ENCODE results near the gene GPR83. TPM values are rescaled to one million over a fixed set of nuclear protein-coding genes. Genes with fewer than 3 reads are reported as not detected.

Gene GPR83
- total RNA-seq, 2 experiments from 2014 or later: not detected

DNA sequence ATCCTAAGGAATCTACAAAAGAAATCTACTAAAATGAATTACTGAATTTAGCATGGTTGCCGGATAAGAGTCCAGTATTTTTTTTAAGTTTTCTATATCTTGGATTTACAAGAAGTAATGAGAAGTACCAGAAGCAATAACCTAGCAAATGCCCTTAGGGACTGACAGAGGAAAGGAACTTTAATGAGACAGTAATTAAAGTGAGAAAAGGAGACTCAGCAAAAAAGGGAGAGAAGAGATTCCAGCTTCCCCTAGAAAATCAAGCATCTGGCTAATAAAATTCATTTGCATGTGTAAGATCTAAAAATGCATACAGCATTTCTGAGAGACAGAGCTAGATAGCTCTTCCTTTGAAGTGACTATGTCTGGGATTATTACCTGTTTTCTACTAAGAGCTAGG is 57.7 kb downstream of the GPR83 start:
- peaks cover 3% of the 10 kb centered on the region for H3K27me3 Mint-ChIP-seq (ENCODE audit: low read depth)
- H3K4me3 Mint-ChIP-seq: no peak overlapping the region
- H3K36me3 Mint-ChIP-seq (ENCODE audit: low read depth): no peaks in the 10 kb centered on the region
- CTCF ChIA-PET: no interaction called here
- H3K9me3 Mint-ChIP-seq: no peaks in the 10 kb centered on the region
- no peak overlapping the region for H3K27ac Mint-ChIP-seq
- intact Hi-C loops (cut with micrococcal nuclease): no loop called here
- H3K4me1 Mint-ChIP-seq (ENCODE audit: low read depth): no peaks in the 10 kb centered on the region
- DNase-seq: no peak

- intact Hi-C loops (cut with micrococcal nuclease): no loop called here
- no peak overlapping the region for H3K27ac Mint-ChIP-seq
- H3K9me3 Mint-ChIP-seq: no peaks in the 10 kb centered on the region
- DNase-seq: no peak
- H3K4me3 Mint-ChIP-seq: no peak overlapping the region
- no peaks in the 10 kb centered on the region for H3K36me3 Mint-ChIP-seq (ENCODE audit: low read depth)
- peaks cover 5% of the 10 kb centered on the region for H3K27me3 Mint-ChIP-seq (ENCODE audit: low read depth)
- no peaks in the 10 kb centered on the region for H3K4me1 Mint-ChIP-seq (ENCODE audit: low read depth)
- CTCF ChIA-PET: interaction anchor here (0.6 kb wide), 1 partner anchor 905 kb away, joined by 6 read pairs; no protein-coding TSS in a partner anchor
These were observed 59.0 kb downstream of the GPR83 start for GRCh38 chr11:94342250-94342649.

DNA sequence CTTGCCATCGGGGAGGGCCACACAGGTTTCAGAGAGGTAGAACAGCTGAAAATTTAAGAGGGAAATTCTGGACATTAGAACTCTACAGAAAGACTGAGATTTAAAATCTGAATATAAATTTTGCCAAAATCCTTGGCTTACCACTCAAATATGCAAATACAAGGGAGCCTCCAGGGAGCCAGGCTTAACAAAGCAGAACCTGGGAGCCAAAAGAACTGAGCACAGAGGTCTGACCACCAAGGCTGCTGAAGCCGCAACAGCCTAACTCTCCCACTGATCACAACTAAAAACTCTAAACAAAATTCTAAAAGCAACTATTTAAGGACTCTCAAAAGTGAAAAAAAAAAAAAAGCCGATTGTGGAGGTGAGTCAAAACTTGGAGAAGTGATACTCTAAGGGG is 62.6 kb downstream of the GPR83 start:
- DNase-seq: no peak
- H3K27ac Mint-ChIP-seq: no peak overlapping the region
- H3K36me3 Mint-ChIP-seq (ENCODE audit: low read depth): no peaks in the 10 kb centered on the region
- H3K4me1 Mint-ChIP-seq (ENCODE audit: low read depth): no peaks in the 10 kb centered on the region
- CTCF ChIA-PET: interaction anchor here (0.6 kb wide), 1 partner anchor 204 kb away, joined by 5 read pairs; no protein-coding TSS in a partner anchor
- H3K9me3 Mint-ChIP-seq: no peaks in the 10 kb centered on the region
- intact Hi-C loops (cut with micrococcal nuclease): no loop called here
- no peak overlapping the region for H3K4me3 Mint-ChIP-seq
- H3K27me3 Mint-ChIP-seq (ENCODE audit: low read depth): peaks cover 9% of the 10 kb centered on the region

DNA sequence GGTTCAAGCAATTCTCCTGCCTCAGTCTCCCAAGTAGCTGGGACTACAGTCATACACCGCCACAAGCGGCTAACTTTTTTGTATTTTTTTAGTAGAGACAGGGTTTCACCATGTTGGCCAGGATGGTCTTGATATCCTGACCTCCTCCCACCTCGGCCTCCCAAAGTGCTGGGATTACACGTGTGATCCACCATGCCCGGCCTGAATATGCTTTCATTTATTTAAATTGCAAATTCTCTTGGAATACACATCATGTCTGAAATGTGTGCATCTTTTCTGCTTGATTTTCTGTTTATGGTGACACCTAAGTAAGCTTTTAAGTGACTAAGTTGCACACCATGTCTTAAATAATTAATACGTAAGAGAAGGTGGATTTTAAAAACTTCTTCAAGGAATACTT is 65.2 kb downstream of the GPR83 start:
- CTCF ChIA-PET: interaction anchor here (0.6 kb wide), 1 partner anchor 9 kb away, joined by 3 read pairs; no protein-coding TSS in a partner anchor
- H3K27me3 Mint-ChIP-seq (ENCODE audit: low read depth): peaks cover 11% of the 10 kb centered on the region
- H3K4me3 Mint-ChIP-seq: no peak overlapping the region
- H3K9me3 Mint-ChIP-seq: no peaks in the 10 kb centered on the region
- H3K27ac Mint-ChIP-seq: no peak overlapping the region
- H3K4me1 Mint-ChIP-seq (ENCODE audit: low read depth): no peaks in the 10 kb centered on the region
- intact Hi-C loops (cut with micrococcal nuclease): no loop called here
- DNase-seq: no peak
- no peaks in the 10 kb centered on the region for H3K36me3 Mint-ChIP-seq (ENCODE audit: low read depth)

GRCh38 chr11:94332814-94333213 is 68.4 kb downstream of the GPR83 start:
- intact Hi-C loops (cut with micrococcal nuclease): no loop called here
- peaks cover 13% of the 10 kb centered on the region for H3K27me3 Mint-ChIP-seq (ENCODE audit: low read depth)
- no peaks in the 10 kb centered on the region for H3K36me3 Mint-ChIP-seq (ENCODE audit: low read depth)
- DNase-seq: no peak
- no peaks in the 10 kb centered on the region for H3K4me1 Mint-ChIP-seq (ENCODE audit: low read depth)
- no peak overlapping the region for H3K27ac Mint-ChIP-seq
- H3K4me3 Mint-ChIP-seq: no peak overlapping the region
- no peaks in the 10 kb centered on the region for H3K9me3 Mint-ChIP-seq
- CTCF ChIA-PET: no interaction called here

DNA sequence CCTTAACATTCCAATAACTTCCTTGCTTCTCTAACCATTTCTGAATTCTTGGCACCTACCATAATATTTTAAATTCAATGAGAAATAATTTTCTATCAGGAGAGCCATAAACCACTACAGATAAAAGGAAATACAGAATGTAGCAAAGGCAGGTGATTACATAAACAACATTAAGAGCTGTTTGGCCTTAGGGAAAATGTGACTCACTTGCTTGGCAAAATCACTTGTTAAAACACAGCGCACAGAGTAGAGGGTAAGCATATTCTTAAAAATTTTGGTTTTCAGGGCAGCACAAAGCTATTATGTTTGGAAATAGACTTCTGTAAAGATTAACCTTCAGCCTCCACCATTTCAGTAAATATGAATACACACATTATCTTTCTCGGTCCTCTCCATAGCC is 70.4 kb downstream of the GPR83 start:
- Mint-ChIP-seq H3K4me1 (ENCODE audit: low read depth) (no peaks in the 10 kb centered on the region), H3K27ac (no peak overlapping the region), H3K4me3 (no peak overlapping the region), H3K27me3 (ENCODE audit: low read depth) (peaks cover 6% of the 10 kb centered on the region), H3K36me3 (ENCODE audit: low read depth) (no peaks in the 10 kb centered on the region), H3K9me3 (no peaks in the 10 kb centered on the region)
- CTCF ChIA-PET: no interaction called here
- DNase-seq: no peak
- intact Hi-C loops (cut with micrococcal nuclease): no loop called here

- peaks cover 2% of the 10 kb centered on the region for H3K9me3 Mint-ChIP-seq
- CTCF ChIA-PET: interaction anchor here (0.6 kb wide), 1 partner anchor 1254 kb away, joined by 3 read pairs; no protein-coding TSS in a partner anchor
- no peaks in the 10 kb centered on the region for H3K36me3 Mint-ChIP-seq (ENCODE audit: low read depth)
- intact Hi-C loops (cut with micrococcal nuclease): no loop called here
- no peak for DNase-seq
- no peaks in the 10 kb centered on the region for H3K4me1 Mint-ChIP-seq (ENCODE audit: low read depth)
- H3K4me3 Mint-ChIP-seq: no peak overlapping the region
- no peak overlapping the region for H3K27ac Mint-ChIP-seq
- peaks cover 6% of the 10 kb centered on the region for H3K27me3 Mint-ChIP-seq (ENCODE audit: low read depth)
These were observed 71.7 kb downstream of the GPR83 start for GRCh38 chr11:94329501-94329900.

DNA sequence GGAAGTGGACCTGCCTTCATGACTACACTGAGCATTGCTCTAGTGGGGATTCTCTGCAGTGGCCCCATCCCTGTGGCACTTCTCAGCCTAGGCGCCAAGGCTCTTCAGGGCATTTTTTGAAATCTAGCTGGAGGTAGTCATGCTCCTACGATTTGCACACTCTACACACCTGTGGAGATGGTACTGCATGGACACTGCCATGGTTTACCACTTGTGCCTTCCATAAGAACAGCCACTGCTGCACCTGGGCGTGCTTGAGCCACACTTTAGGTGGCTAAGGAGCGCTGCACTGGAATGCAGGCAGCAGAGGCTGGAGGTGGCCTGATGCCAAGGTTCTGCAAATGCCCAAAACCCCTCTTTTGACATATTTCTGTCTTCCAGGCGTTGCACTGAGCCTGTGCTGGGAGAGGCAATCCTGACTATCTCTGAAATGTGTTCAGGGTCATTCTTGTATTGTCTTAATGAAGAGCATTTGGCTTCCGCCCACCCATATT is 72.6 kb downstream of the GPR83 start:
- H3K36me3 Mint-ChIP-seq (ENCODE audit: low read depth): no peaks in the 10 kb centered on the region
- H3K4me3 Mint-ChIP-seq: no peak overlapping the region
- intact Hi-C loops (cut with micrococcal nuclease): no loop called here
- H3K27ac Mint-ChIP-seq: no peak overlapping the region
- H3K27me3 Mint-ChIP-seq (ENCODE audit: low read depth): peaks cover 6% of the 10 kb centered on the region
- peaks cover 2% of the 10 kb centered on the region for H3K9me3 Mint-ChIP-seq
- H3K4me1 Mint-ChIP-seq (ENCODE audit: low read depth): no peaks in the 10 kb centered on the region
- no peak for DNase-seq
- CTCF ChIA-PET: interaction anchor here (0.6 kb wide), 1 partner anchor 1253 kb away, joined by 3 read pairs; no protein-coding TSS in a partner anchor

Other genes starting within 250 kb of the GPR83 start
- gene IZUMO1R, start 96.8 kb downstream of the GPR83 start, total RNA-seq: not detected
- 10 to 100 TPM; 33.1 to 37.3 TPM for gene MRE11, start 92.4 kb upstream of the GPR83 start, total RNA-seq
- gene ANKRD49, start 92.6 kb upstream of the GPR83 start, total RNA-seq: 10 to 100 TPM; 16.3 to 19.1 TPM
- not detected for gene C11orf97, start 111.0 kb upstream of the GPR83 start, total RNA-seq
- gene FUT4, start 142.5 kb upstream of the GPR83 start, total RNA-seq: 1 to 10 TPM; 2.8 to 2.9 TPM
- gene PIWIL4, start 165.9 kb upstream of the GPR83 start, total RNA-seq: under 1 TPM; 0.12 to 0.19 TPM